SJSA1 (cell line): ENCODE data around the gene BCKDHB. TPM values are rescaled to one million over a fixed set of nuclear protein-coding genes. Genes with fewer than 3 reads are reported as not detected.

Source experiments
- DNase-seq, 2 experiments: peaks; one replicate each; pipeline ENCODE4 v3.0.0-alpha.2; 2015 to 2020; ENCODE audit warnings: low spot score in 2 of 2, low read depth in 1 of 2
- H3K27ac ChIP-seq: fragments of 250-450 bp; sonication (Bioruptor Pico); 2 replicates; pipeline ENCODE4 v1.5.1; 2020; ENCODE audit warnings: mild to moderate bottlenecking, moderate library complexity
- H3K27me3 ChIP-seq: fragments of 250-450 bp; sonication (Bioruptor Pico); replicated peaks from 2 replicates; pipeline ENCODE4 v1.5.1; 2020; ENCODE audit warnings: mild to moderate bottlenecking, moderate library complexity
- H3K36me3 ChIP-seq: fragments of 250-450 bp; sonication (Bioruptor Pico); 2 replicates; pipeline ENCODE4 v1.5.1; 2020; ENCODE audit warnings: mild to moderate bottlenecking
- H3K4me1 ChIP-seq: fragments of 250-450 bp; sonication (Bioruptor Pico); replicated peaks from 2 replicates; pipeline ENCODE4 v1.6.1; 2021; ENCODE audit warnings: mild to moderate bottlenecking
- H3K4me3 ChIP-seq: fragments of 250-450 bp; sonication (Bioruptor Pico); 2 replicates; pipeline ENCODE4 v1.5.1; 2020; ENCODE audit warnings: mild to moderate bottlenecking
- H3K9me3 ChIP-seq: fragments of 250-450 bp; sonication (Bioruptor Pico); replicated peaks from 2 replicates; pipeline ENCODE4 v1.5.1; 2020; ENCODE audit warnings: mild to moderate bottlenecking
- total RNA-seq: library from RNA; depleted of rRNA; stranded (reverse); fragments of >200 nt; shearing (Covaris generic); gene quantifications from 2 replicates; pipeline ENCODE4 v1.2.3, GENCODE V29; 2014

Gene BCKDHB
- total RNA-seq, 1 experiment from 2014 or later: 27.5 TPM

- Histone ChIP-seq H3K36me3 (peaks cover 13% of the 10 kb centered on the region), H3K27ac (no peak overlapping the region), H3K4me3 (no peak overlapping the region), H3K9me3 (no peaks in the 10 kb centered on the region), H3K27me3 (no peaks in the 10 kb centered on the region), H3K4me1 (peaks cover 12% of the 10 kb centered on the region)
- no peak for DNase-seq
Measured at GRCh38 chr6:80129485-80129884, 23.0 kb downstream of the BCKDHB start.

- no peaks in the 10 kb centered on the region for H3K27me3 ChIP-seq
- H3K4me1 ChIP-seq: peaks cover 12% of the 10 kb centered on the region
- no peaks in the 10 kb centered on the region for H3K9me3 ChIP-seq
- peaks cover 13% of the 10 kb centered on the region for H3K36me3 ChIP-seq
- H3K27ac ChIP-seq: no peak overlapping the region
- peak; percentile 29 to 50 for DNase-seq
- H3K4me3 ChIP-seq: no peak overlapping the region
Measured at GRCh38 chr6:80133020-80133419, 26.5 kb downstream of the BCKDHB start.

GRCh38 chr6:80134065-80134464 lies 27.6 kb downstream of the BCKDHB start:
- H3K27ac ChIP-seq: no peak overlapping the region
- H3K4me3 ChIP-seq: no peak overlapping the region
- DNase-seq: no peak
- no peaks in the 10 kb centered on the region for H3K27me3 ChIP-seq
- H3K36me3 ChIP-seq: peaks cover 13% of the 10 kb centered on the region
- peaks cover 4% of the 10 kb centered on the region for H3K4me1 ChIP-seq
- no peaks in the 10 kb centered on the region for H3K9me3 ChIP-seq

- no peak for DNase-seq
Measured at GRCh38 chr6:80142586-80142985, 36.1 kb downstream of the BCKDHB start.

GRCh38 chr6:80143419-80143937 lies 37.0 kb downstream of the BCKDHB start:
- Histone ChIP-seq H3K27ac (no peak overlapping the region), H3K4me3 (no peak overlapping the region)
- DNase-seq: peak; percentile 75 to 79

More at GRCh38 chr6:80142586-80142985, 36.1 kb downstream of the BCKDHB start:
- Histone ChIP-seq H3K4me1 (peaks cover 19% of the 10 kb centered on the region), H3K9me3 (no peaks in the 10 kb centered on the region), H3K27ac (no peak overlapping the region), H3K36me3 (no peaks in the 10 kb centered on the region; the same call in 1 of the 2 replicates), H3K4me3 (no peak overlapping the region), H3K27me3 (no peaks in the 10 kb centered on the region)

GRCh38 chr6:80144753-80145315 lies 38.4 kb downstream of the BCKDHB start:
- H3K27ac ChIP-seq: no peak overlapping the region

More at GRCh38 chr6:80143419-80143937, 37.0 kb downstream of the BCKDHB start:
- H3K4me1 ChIP-seq: peaks cover 19% of the 10 kb centered on the region
- H3K36me3 ChIP-seq: no peaks in the 10 kb centered on the region; the same call in 1 of the 2 replicates
- no peaks in the 10 kb centered on the region for H3K27me3 ChIP-seq
- no peaks in the 10 kb centered on the region for H3K9me3 ChIP-seq

GRCh38 chr6:80145509-80145908 lies 39.0 kb downstream of the BCKDHB start:
- Histone ChIP-seq H3K27ac (no peak overlapping the region), H3K4me1 (peaks cover 19% of the 10 kb centered on the region), H3K27me3 (no peaks in the 10 kb centered on the region), H3K4me3 (no peak overlapping the region), H3K9me3 (no peaks in the 10 kb centered on the region), H3K36me3 (no peaks in the 10 kb centered on the region; the same call in 1 of the 2 replicates)
- DNase-seq: no peak

More at GRCh38 chr6:80144753-80145315, 38.4 kb downstream of the BCKDHB start:
- peaks cover 19% of the 10 kb centered on the region for H3K4me1 ChIP-seq
- H3K9me3 ChIP-seq: no peaks in the 10 kb centered on the region
- DNase-seq: no peak
- H3K4me3 ChIP-seq: no peak overlapping the region
- no peaks in the 10 kb centered on the region; the same call in 1 of the 2 replicates for H3K36me3 ChIP-seq
- H3K27me3 ChIP-seq: no peaks in the 10 kb centered on the region

GRCh38 chr6:80145921-80146320 lies 39.5 kb downstream of the BCKDHB start:
- Histone ChIP-seq H3K27me3 (no peaks in the 10 kb centered on the region), H3K9me3 (no peaks in the 10 kb centered on the region), H3K4me1 (peaks cover 19% of the 10 kb centered on the region), H3K36me3 (no peaks in the 10 kb centered on the region; the same call in 1 of the 2 replicates), H3K27ac (no peak overlapping the region), H3K4me3 (no peak overlapping the region)
- no peak for DNase-seq

GRCh38 chr6:80148220-80148619 lies 41.7 kb downstream of the BCKDHB start:
- Histone ChIP-seq H3K27ac (no peak overlapping the region), H3K27me3 (no peaks in the 10 kb centered on the region), H3K4me1 (peaks cover 9% of the 10 kb centered on the region), H3K4me3 (no peak overlapping the region), H3K36me3 (no peaks in the 10 kb centered on the region; the same call in 1 of the 2 replicates), H3K9me3 (no peaks in the 10 kb centered on the region)
- no peak for DNase-seq

GRCh38 chr6:80151635-80152034 lies 45.2 kb downstream of the BCKDHB start:
- Histone ChIP-seq H3K9me3 (no peaks in the 10 kb centered on the region), H3K4me3 (no peak overlapping the region), H3K27ac (no peak overlapping the region), H3K27me3 (no peaks in the 10 kb centered on the region), H3K36me3 (no peaks in the 10 kb centered on the region; the same call in 1 of the 2 replicates), H3K4me1 (no peaks in the 10 kb centered on the region)
- no peak for DNase-seq

GRCh38 chr6:80154160-80154559 lies 47.7 kb downstream of the BCKDHB start:
- H3K27me3 ChIP-seq: no peaks in the 10 kb centered on the region
- no peaks in the 10 kb centered on the region for H3K36me3 ChIP-seq
- H3K4me3 ChIP-seq: no peak overlapping the region
- no peak overlapping the region for H3K27ac ChIP-seq
- DNase-seq: no peak
- H3K4me1 ChIP-seq: no peaks in the 10 kb centered on the region
- no peaks in the 10 kb centered on the region for H3K9me3 ChIP-seq

- DNase-seq: no peak
- no peaks in the 10 kb centered on the region for H3K4me1 ChIP-seq
- no peak overlapping the region for H3K27ac ChIP-seq
Measured at GRCh38 chr6:80156221-80156620, 49.8 kb downstream of the BCKDHB start.

GRCh38 chr6:80158478-80158989 lies 52.1 kb downstream of the BCKDHB start:
- H3K27me3 ChIP-seq: no peaks in the 10 kb centered on the region
- no peak overlapping the region for H3K4me3 ChIP-seq
- DNase-seq: no peak
- H3K4me1 ChIP-seq: peaks cover 3% of the 10 kb centered on the region
- H3K36me3 ChIP-seq: no peaks in the 10 kb centered on the region
- no peak overlapping the region for H3K27ac ChIP-seq
- no peaks in the 10 kb centered on the region for H3K9me3 ChIP-seq

More at GRCh38 chr6:80156221-80156620, 49.8 kb downstream of the BCKDHB start:
- Histone ChIP-seq H3K27me3 (no peaks in the 10 kb centered on the region), H3K36me3 (no peaks in the 10 kb centered on the region), H3K4me3 (no peak overlapping the region), H3K9me3 (no peaks in the 10 kb centered on the region)

GRCh38 chr6:80161434-80161833 lies 55.0 kb downstream of the BCKDHB start:
- H3K36me3 ChIP-seq: no peaks in the 10 kb centered on the region; the same call in 1 of the 2 replicates
- H3K9me3 ChIP-seq: no peaks in the 10 kb centered on the region
- no peak overlapping the region for H3K4me3 ChIP-seq
- H3K4me1 ChIP-seq: peaks cover 10% of the 10 kb centered on the region
- no peak overlapping the region for H3K27ac ChIP-seq
- H3K27me3 ChIP-seq: no peaks in the 10 kb centered on the region
- DNase-seq: no peak
